Measurements from ENCODE around the gene EPN2. TPM values are rescaled to one million over a fixed set of nuclear protein-coding genes. Genes with fewer than 3 reads are reported as not detected.

EPN2 gene
- total RNA-seq, 2 experiments from 2014 or later, result 6.3 to 7.7 TPM

DNA sequence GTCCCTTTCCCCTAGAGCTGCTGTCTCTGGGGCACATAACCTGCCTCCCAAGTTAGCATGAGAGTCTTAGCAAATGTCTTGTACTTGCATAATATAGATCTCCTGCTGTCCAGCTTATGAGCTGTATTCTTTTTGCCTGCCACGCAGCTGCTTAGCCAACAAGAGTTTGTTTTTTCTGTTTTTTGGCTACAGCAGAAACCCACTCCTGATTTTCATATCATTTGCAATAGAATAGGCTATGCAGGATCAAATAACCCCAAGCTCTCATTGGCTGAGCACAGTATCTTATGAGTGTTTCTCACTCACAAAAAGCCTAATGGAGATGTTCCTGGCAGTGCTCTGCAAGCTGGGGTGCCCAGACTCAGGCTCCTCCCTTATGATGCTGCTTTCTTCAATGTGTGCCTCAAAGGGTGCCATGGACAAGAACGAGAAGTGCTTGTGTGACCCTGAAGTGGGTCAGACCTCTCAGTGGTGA is 102.2 kb downstream of the EPN2 start:
- CTCF ChIA-PET, result interaction anchor here (0.9 to 2.4 kb wide), 3 partner anchors 23 to 33 kb away, joined by 4 to 8 read pairs (median 8); partner anchors contain the start of gene B9D1
- Mint-ChIP-seq H3K4me3 (no peak overlapping the region), H3K4me1 (no peaks in the 10 kb centered on the region), H3K9me3 (no peaks in the 10 kb centered on the region), H3K27me3 (peaks cover 9% of the 10 kb centered on the region), H3K36me3 (ENCODE audit: low read depth) (no peaks in the 10 kb centered on the region), H3K27ac (no peak overlapping the region)
- DNase-seq, result no peak
- POLR2A ChIA-PET, result no interaction called here

DNA sequence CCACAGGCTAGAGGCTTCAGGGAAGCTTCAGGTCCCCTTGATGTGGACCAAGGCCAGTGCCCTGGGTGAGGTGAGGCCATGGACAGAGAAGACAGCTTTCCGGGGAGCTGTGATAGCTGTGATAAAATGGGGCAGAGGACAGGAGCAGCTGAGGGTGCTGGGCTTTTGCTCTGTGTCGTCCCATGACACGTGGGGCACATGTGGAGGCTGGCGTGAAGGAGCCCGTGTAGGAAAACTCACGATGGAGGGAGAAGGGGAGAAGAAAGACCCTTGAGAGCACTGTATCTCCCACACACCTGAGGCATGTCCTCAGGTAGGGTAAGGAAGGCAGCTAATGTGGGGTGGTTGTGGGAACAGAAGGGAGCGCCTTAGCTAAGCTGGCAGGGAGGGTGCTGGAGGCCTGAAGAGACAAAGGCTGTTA is 104.1 kb downstream of the EPN2 start:
- CTCF ChIA-PET, result no interaction called here
- POLR2A ChIA-PET, result no interaction called here
- DNase-seq, result no peak
- H3K27me3 Mint-ChIP-seq, result peaks cover 9% of the 10 kb centered on the region
- H3K4me3 Mint-ChIP-seq, result no peak overlapping the region
- H3K27ac Mint-ChIP-seq, result no peak overlapping the region
- no peaks in the 10 kb centered on the region for H3K9me3 Mint-ChIP-seq
- no peaks in the 10 kb centered on the region for H3K36me3 Mint-ChIP-seq (ENCODE audit: low read depth)
- no peaks in the 10 kb centered on the region for H3K4me1 Mint-ChIP-seq

DNA sequence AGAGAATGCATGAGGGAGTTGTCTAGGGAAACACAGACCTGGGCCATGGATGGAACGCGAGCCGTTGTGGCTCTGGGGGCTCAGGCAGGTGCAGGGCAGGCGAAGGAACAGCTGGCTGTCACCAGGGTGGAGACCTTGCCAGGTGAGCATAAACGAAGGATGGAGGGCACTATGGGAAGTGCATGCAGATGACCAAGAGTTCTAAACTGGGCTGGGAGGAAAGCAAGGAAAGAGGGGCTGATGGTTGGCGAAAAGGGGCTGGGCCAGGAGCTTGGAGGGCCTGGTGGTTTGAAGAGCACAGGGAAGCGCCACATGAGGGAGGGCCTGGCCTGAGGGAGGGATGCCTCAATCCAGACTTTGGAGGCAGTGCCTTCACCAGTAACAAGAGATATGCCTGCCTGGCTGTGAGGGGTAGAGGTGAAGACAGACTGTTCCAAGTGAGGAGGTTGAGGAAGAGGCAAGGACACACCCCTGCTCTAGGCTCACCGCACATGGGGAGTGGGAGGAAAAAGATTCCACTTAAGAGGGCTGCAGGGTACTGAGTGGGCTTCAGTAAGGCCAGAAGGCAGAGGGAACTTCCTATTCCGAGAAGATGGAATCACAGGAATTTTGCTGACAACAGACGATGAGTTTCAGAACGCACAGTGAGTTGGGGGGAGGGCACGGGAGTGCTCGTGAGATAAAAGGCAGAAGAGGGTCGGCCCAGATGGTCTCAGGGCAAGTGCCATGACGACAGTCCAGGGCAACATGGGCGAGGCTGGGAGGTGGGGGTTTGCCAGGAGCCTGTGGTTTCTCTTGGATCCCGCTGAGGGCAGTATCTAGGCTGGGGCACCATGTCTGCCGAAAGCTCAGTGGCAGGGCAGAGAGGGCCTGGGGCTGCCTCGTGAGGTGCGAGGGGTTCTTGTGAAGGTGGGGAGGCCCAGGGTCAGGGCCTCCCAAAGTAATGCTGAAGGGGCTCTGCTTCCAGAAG is 104.8 kb downstream of the EPN2 start:
- H3K36me3 Mint-ChIP-seq (ENCODE audit: low read depth), result no peaks in the 10 kb centered on the region
- peaks cover 8% of the 10 kb centered on the region for H3K27me3 Mint-ChIP-seq
- no peak for DNase-seq
- CTCF ChIA-PET, result interaction anchor here (0.6 kb wide), 1 partner anchor 13 kb away, joined by 3 read pairs; no protein-coding TSS in a partner anchor
- no peak overlapping the region for H3K27ac Mint-ChIP-seq
- no peaks in the 10 kb centered on the region for H3K9me3 Mint-ChIP-seq
- H3K4me1 Mint-ChIP-seq, result no peaks in the 10 kb centered on the region
- POLR2A ChIA-PET, result no interaction called here
- H3K4me3 Mint-ChIP-seq, result no peak overlapping the region

DNA sequence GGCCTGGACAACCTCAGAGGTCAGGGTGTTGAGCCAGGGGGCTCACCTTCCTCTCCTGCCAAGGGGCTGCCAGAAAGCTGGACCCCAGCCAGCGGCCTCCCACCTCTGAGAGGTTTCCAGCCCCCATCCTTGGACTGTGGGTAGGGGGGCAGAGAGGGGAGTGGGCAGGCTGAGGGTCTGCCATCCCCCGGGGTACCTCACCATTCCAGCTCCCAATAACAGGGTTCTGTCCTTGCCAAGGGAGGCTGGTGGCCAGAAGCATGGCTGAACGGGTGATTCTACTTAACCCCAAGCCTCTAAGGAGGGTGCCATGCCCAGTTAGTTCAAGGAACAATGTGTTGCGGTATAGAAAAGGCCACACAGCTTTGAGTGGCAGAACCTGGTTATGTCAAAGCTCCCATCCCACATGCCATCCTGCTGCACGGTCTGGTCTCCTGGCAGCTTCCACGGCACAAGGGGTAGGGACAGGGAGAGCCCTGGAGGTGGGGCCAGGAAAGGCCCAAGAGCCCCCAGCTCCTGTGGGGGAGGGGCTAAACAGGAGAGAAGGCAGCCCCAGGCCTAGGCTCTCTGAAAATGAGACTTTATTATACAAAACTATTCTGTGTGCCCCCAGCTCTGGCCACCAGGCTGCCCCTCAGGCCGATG is 105.6 kb downstream of the EPN2 start:
- H3K27me3 Mint-ChIP-seq, result peaks cover 6% of the 10 kb centered on the region
- DNase-seq, result no peak
- no peak overlapping the region for H3K27ac Mint-ChIP-seq
- CTCF ChIA-PET, result interaction anchor here (0.6 kb wide), 1 partner anchor 13 kb away, joined by 3 read pairs; no protein-coding TSS in a partner anchor
- no peaks in the 10 kb centered on the region for H3K36me3 Mint-ChIP-seq (ENCODE audit: low read depth)
- POLR2A ChIA-PET, result no interaction called here
- H3K4me1 Mint-ChIP-seq, result no peaks in the 10 kb centered on the region
- H3K4me3 Mint-ChIP-seq, result no peak overlapping the region
- H3K9me3 Mint-ChIP-seq, result no peaks in the 10 kb centered on the region

DNA sequence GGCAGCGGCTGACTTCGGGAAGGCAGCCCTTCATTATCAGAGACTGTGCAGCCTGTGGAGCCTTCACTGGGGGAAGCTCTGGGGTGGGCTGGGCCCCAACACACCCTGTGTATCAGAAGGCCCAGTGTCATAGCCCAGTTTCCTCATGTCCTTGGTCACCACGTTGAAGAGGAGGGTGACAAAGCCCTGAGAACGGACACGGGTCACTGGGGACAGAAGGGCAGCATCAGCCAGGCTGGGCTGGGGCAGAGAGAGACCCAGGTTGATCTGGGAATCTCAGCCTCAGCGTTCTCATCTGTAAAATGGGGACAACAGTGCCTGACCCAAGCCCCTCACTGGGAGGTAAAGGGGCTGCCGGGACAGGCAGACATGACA is 106.1 kb downstream of the EPN2 start:
- no peaks in the 10 kb centered on the region for H3K4me1 Mint-ChIP-seq
- no peaks in the 10 kb centered on the region for H3K9me3 Mint-ChIP-seq
- H3K36me3 Mint-ChIP-seq (ENCODE audit: low read depth), result no peaks in the 10 kb centered on the region
- no peak overlapping the region for H3K27ac Mint-ChIP-seq
- ChIA-PET CTCF (no interaction called here), POLR2A (no interaction called here)
- no peak for DNase-seq
- peaks cover 6% of the 10 kb centered on the region for H3K27me3 Mint-ChIP-seq
- no peak overlapping the region for H3K4me3 Mint-ChIP-seq

DNA sequence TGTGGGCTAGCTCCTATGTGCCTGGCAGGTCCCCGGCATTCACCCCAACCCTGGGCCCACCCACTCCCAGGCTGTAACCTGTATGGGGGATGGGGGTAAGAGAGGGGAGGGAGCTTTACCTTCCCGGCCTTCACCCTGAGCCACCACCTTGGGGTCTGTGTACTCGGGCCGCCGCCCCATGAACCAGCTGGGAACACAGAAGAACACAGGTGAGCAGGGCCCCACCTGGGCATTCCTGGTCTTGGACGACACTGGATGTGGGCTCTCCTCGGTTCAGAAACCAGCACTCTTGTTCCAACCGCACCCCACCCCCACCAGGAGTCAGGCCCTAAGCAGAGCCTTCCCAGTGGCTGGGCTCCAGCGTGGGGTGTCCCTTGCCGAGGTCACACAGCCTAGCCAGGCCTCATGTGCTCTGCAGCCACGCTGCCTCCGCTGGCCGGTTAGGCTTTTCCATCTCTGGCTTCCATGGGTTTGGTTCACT is 106.5 kb downstream of the EPN2 start:
- POLR2A ChIA-PET, result no interaction called here
- Mint-ChIP-seq H3K27me3 (peaks cover 6% of the 10 kb centered on the region), H3K27ac (no peak overlapping the region), H3K9me3 (no peaks in the 10 kb centered on the region), H3K4me1 (no peaks in the 10 kb centered on the region), H3K36me3 (ENCODE audit: low read depth) (no peaks in the 10 kb centered on the region), H3K4me3 (no peak overlapping the region)
- no peak for DNase-seq
- CTCF ChIA-PET, result no interaction called here

DNA sequence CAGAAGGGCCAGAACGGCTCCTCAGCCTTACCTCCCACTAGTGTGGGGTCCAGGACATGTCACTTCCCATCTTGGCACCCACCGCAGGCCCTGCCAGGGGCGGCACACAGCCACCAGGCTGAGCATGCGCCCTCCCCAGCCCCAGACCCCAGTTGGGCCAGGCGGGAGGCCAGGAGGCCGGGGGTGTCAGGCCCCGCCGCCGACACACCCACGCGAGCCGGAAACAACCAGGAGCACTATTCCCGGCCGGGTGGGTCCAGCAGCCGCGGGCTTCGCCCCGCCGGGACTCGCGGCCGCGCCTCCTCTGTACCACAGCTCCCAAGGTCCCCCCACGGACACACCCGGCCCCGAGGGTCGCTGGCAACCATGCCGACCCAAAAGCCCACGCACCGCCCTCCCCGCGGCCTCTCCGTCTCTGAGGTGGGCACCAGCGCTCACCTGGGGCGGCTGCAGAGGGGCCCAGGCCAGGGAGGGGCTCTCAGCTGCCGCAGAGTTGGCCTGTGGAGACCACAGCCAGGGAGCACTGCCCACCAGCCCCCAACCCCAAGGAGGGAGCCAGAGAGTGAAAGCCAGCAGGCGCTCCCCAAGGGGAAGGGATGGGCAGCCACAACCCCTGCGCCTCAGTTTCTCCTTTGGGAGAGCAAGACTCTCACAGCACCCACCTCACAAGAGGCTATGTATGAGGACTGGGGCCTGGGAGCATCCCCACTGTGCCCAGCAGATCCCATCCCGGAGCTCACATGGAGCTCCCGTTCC is 107.3 kb downstream of the EPN2 start:
- DNase-seq, result no peak
- ChIA-PET POLR2A (no interaction called here), CTCF (no interaction called here)
- H3K27ac Mint-ChIP-seq, result no peak overlapping the region
- no peak overlapping the region for H3K4me3 Mint-ChIP-seq
- H3K27me3 Mint-ChIP-seq, result peaks cover 3% of the 10 kb centered on the region
- no peaks in the 10 kb centered on the region for H3K9me3 Mint-ChIP-seq
- no peaks in the 10 kb centered on the region for H3K36me3 Mint-ChIP-seq (ENCODE audit: low read depth)
- H3K4me1 Mint-ChIP-seq, result no peaks in the 10 kb centered on the region

DNA sequence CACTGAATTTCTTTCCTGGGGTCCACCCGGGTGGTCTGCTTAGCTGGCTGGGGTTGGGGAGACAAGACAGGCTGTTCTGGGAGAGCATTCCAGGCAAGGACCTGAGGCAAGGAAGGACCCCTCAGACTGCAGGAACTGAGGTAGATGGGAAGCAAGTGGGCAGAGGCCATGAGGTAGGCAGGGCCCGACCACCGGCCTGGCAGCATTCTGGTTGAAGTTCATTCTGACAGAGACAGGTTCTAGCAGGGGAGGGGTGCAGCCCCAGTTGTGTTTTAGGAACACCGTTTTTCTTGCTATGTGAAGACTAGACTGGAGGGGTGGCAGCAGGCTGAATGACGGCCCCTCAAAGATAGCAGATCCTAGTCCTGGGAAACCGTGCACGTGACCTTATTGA is 107.9 kb downstream of the EPN2 start:
- no peak overlapping the region for H3K27ac Mint-ChIP-seq
- H3K4me3 Mint-ChIP-seq, result no peak overlapping the region
- H3K36me3 Mint-ChIP-seq (ENCODE audit: low read depth), result no peaks in the 10 kb centered on the region
- no peak for DNase-seq
- no peaks in the 10 kb centered on the region for H3K4me1 Mint-ChIP-seq
- POLR2A ChIA-PET, result no interaction called here
- H3K27me3 Mint-ChIP-seq, result peaks cover 2% of the 10 kb centered on the region
- CTCF ChIA-PET, result no interaction called here
- no peaks in the 10 kb centered on the region for H3K9me3 Mint-ChIP-seq

DNA sequence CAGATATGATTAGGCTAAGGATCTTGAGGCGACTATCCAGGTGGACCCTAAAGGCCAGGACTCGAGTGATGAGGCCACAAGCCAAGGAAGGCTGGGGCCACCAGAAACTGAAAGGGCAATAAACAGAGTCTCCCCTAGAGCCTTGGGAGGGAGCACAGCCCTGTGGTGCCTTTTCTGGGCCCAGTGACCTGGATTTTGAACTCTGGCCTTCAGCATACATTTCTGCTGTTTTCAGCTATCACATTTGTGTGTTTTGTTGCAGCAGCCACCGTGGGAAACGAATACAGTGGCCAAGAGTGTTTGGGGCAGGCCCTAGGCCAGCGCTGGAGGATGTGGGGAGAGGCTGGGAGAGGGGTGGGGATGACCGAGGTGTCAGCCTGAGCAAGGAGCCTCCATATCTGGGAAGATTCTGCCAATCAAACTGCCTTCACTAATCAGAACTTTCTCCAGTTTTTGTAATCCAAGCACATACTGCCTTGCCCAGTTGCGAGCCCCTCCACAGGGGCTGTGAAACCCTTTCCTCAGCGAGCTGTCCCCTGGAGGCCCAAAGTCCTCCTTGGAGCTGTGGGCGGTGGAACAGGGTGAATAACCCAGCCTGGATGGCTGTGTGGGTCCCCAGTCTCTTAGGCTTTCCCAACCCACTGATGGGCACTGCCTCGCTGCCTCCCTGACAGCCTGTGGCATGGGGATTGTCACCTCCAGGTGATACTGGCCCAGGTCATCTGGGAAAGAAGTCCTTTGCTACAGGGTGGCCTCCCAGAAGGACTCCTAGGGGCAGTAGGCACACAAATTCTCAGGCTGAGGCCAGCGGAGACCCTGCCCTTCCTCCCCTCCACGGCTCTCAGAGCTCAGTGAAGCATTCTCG is 108.6 kb downstream of the EPN2 start:
- DNase-seq, result no peak
- no peaks in the 10 kb centered on the region for H3K9me3 Mint-ChIP-seq
- CTCF ChIA-PET, result no interaction called here

DNA sequence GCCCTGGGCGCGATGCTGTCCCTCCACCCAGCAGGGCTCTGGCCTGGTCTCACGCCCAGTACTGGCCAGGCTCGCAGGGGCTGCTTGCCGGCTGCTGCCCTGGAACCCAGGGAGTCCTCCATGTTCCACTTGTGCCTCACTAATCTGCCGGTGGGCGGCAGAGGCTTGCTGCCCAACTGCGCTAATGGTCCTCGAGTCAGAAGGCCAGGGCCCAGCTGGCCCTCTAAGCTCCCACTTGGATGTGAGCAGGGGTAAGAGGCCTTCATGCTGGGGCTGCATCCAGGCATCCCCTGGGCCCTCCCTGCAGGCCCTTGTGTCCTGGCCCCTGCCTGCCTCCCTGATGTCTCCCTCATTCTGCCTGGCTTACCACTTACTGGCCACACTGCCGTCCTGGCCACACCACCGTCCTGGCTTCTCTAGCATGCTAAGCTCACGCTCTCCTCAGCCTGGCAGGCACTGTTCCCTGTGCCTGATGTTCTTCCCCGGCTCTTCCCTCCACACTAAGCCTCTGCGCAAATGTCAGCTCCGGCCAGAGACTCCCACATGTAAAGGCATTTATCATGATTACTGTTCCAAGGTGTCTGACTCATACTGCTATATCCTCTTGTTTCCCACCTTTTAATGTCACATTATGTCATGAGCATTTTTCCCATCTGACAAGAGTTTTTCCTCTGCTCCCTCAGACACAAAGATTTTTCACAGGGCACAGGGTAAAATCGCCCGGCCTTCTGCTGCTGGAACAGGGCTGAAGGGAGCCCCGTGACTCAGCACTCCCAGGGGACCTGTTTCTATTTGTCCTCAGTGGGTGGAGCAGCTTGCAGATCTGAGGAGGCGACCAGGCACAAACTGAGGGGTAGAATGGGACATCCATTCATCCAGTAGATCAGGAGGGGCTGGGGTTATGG is 109.4 kb downstream of the EPN2 start:
- POLR2A ChIA-PET, result no interaction called here
- DNase-seq, result no peak
- H3K9me3 Mint-ChIP-seq, result no peaks in the 10 kb centered on the region
- no peak overlapping the region for H3K4me3 Mint-ChIP-seq
- no peaks in the 10 kb centered on the region for H3K36me3 Mint-ChIP-seq (ENCODE audit: low read depth)
- CTCF ChIA-PET, result no interaction called here
- no peak overlapping the region for H3K27ac Mint-ChIP-seq
- no peaks in the 10 kb centered on the region for H3K4me1 Mint-ChIP-seq
- H3K27me3 Mint-ChIP-seq, result peaks cover 9% of the 10 kb centered on the region

More for the DNA sequence above, 108.6 kb downstream of the EPN2 start:
- Mint-ChIP-seq H3K4me3 (no peak overlapping the region), H3K27ac (no peak overlapping the region), H3K36me3 (ENCODE audit: low read depth) (no peaks in the 10 kb centered on the region), H3K27me3 (peaks cover 4% of the 10 kb centered on the region), H3K4me1 (no peaks in the 10 kb centered on the region)
- POLR2A ChIA-PET, result no interaction called here

DNA sequence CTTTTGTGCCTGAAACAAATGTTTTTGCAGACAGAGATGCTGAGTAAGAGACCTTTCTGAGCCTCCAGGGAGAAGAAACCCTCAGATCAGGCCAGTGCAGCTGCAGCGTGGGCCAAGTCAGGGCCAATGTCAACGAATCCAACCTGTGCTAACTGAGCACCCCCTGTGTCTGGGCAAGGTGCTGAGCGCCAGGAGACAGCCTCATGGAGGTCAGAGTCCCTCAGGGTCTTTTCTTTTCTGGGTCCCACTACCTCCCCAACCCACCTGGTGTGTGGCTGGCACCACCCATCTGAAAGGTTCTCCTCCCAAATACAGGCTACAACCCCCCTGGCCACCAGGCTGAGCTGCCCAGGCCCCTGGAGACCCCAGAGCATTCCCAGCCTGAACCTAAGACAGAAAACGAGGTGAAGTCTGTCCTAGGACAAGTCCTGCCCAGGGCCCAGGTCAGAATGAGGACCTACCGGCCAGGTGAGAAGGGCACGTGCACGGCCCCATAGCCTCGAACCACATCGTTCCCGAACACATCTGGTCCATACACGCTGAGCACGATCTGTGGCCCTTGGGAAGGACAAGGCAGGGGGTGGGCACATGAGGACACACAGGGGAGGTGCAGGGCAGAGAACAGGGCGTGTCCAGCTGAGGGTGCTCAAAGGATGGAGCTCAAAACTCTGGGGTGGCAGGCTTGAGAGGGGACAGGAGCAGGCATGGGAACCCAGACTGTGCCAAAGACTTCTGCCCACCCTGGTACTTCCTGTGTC is 110.3 kb downstream of the EPN2 start:
- no peak for DNase-seq
- CTCF ChIA-PET, result no interaction called here
- no peak overlapping the region for H3K27ac Mint-ChIP-seq
- H3K36me3 Mint-ChIP-seq (ENCODE audit: low read depth), result no peaks in the 10 kb centered on the region
- H3K4me1 Mint-ChIP-seq, result no peaks in the 10 kb centered on the region
- POLR2A ChIA-PET, result no interaction called here
- H3K27me3 Mint-ChIP-seq, result peaks cover 14% of the 10 kb centered on the region
- no peak overlapping the region for H3K4me3 Mint-ChIP-seq
- H3K9me3 Mint-ChIP-seq, result no peaks in the 10 kb centered on the region
